Fibroblast of lung (primary cell): ENCODE results near the gene PAK4. TPM values are rescaled to one million over a fixed set of nuclear protein-coding genes. Genes with fewer than 3 reads are reported as not detected.

ENCODE experiments used
- DNase-seq, 2 donors: peaks; one replicate each; pipeline versions ENCODE4 v3.0.0 to v3.0.0-alpha.2; 2010; ENCODE audit warnings: low read depth in 2 of 2
- H2AFZ ChIP-seq: 2 replicates; pipeline ENCODE4 v1.5.1; 2012; ENCODE audit warnings: low read length, control low read depth, inconsistent platforms
- H3K27ac ChIP-seq: 2 replicates; pipeline ENCODE4 v1.5.1; 2011; ENCODE audit warnings: low read length, control low read depth; ENCODE audit not compliant: insufficient read depth
- H3K27me3 ChIP-seq: 2 replicates; pipeline ENCODE4 v1.5.1; 2011; ENCODE audit warnings: mild to moderate bottlenecking, low read length; ENCODE audit not compliant: control insufficient read depth, insufficient read depth
- H3K36me3 ChIP-seq: 2 replicates; pipeline ENCODE4 v1.5.1; 2011; ENCODE audit warnings: low read length; ENCODE audit not compliant: control insufficient read depth, insufficient read depth
- H3K4me1 ChIP-seq: 2 replicates; pipeline ENCODE4 v1.5.1; 2011; ENCODE audit warnings: low read length; ENCODE audit not compliant: control insufficient read depth, insufficient read depth; ENCODE audit errors: extremely low read depth
- H3K4me2 ChIP-seq: 2 replicates; pipeline ENCODE4 v1.5.1; 2011; ENCODE audit warnings: low read length, control low read depth; ENCODE audit not compliant: insufficient read depth; ENCODE audit errors: extremely low read depth
- H3K4me3 ChIP-seq, 4 experiments: fragments of 200-600 bp in 1 of 4; sonication (generic) in 1 of 4; replicated peaks in 1 of 4; 2 replicates each; pipeline ENCODE4 v1.5.1; 2011 to 2016; ENCODE audit warnings: low read length in 4 of 4, low read depth in 3 of 4, mild to moderate bottlenecking in 3 of 4, control low read depth in 2 of 4, inconsistent platforms in 1 of 4, mixed read lengths in 1 of 4; ENCODE audit not compliant: insufficient read depth in 1 of 4; ENCODE audit errors: control extremely low read depth in 1 of 4
- H3K79me2 ChIP-seq: 2 replicates; pipeline ENCODE4 v1.5.1; 2012; ENCODE audit warnings: mild to moderate bottlenecking, low read length, inconsistent platforms; ENCODE audit not compliant: control insufficient read depth, insufficient read depth
- H3K9ac ChIP-seq: 2 replicates; pipeline ENCODE4 v1.5.1; 2011; ENCODE audit warnings: mild to moderate bottlenecking, low read length, control low read depth; ENCODE audit not compliant: insufficient read depth
- H3K9me3 ChIP-seq: 2 replicates; pipeline ENCODE4 v1.5.1; 2012; ENCODE audit warnings: low read depth, low read length; ENCODE audit not compliant: control insufficient read depth, insufficient read depth
- H4K20me1 ChIP-seq: 2 replicates; pipeline ENCODE4 v1.5.1; 2011; ENCODE audit warnings: low read length; ENCODE audit not compliant: control insufficient read depth, insufficient read depth; ENCODE audit errors: extremely low read depth
- CTCF ChIP-seq, 2 donors: IDR thresholded peaks in 1 of 2; conservative IDR thresholded peaks in 1 of 2; 1 replicate in 1 of 2; 2 replicates in 1 of 2; pipeline ENCODE4 v1.5.1; 2011 to 2012; ENCODE audit warnings: low read length in 2 of 2, control low read depth in 1 of 2, inconsistent platforms in 1 of 2, low read depth in 1 of 2, mild to moderate bottlenecking in 1 of 2
- EZH2 ChIP-seq: IDR thresholded peaks from 2 replicates; pipeline ENCODE4 v1.5.1; 2012; ENCODE audit warnings: low read length, control low read depth, mild to moderate bottlenecking; ENCODE audit errors: missing control alignments
- polyA plus RNA-seq, 2 donors: library from polyadenylated mRNA; depleted of rRNA in 1 of 2; stranded (reverse) in 1 of 2; unstranded in 1 of 2; fragments of >200 nt; gene quantifications; 2 replicates each; pipeline ENCODE4 v1.2.1, GENCODE V29; 2011 to 2012; ENCODE audit warnings: missing spikeins in 1 of 2
- total RNA-seq: library from RNA; depleted of rRNA; stranded (reverse); fragments of >200 nt; gene quantifications from 2 replicates; pipeline ENCODE4 v1.2.1, GENCODE V29; 2014

PAK4 gene
- total and polyA plus RNA-seq, 2 donors (not counting 1 experiment from before 2014, with no cell fraction given), result 4.6 to 8.4 TPM

- H3K27ac ChIP-seq, result no peak overlapping the region
- no peak overlapping the region for H2AFZ ChIP-seq
- H3K79me2 ChIP-seq, result no peaks in the 10 kb centered on the region
- H3K27me3 ChIP-seq, result no peaks in the 10 kb centered on the region
- H3K4me1 ChIP-seq, result no peaks in the 10 kb centered on the region
- DNase-seq, result no peak
- no peaks in the 10 kb centered on the region for H4K20me1 ChIP-seq
- H3K4me3 ChIP-seq, result no peak overlapping the region
- H3K9me3 ChIP-seq, result no peaks in the 10 kb centered on the region
- no peak overlapping the region for H3K4me2 ChIP-seq
- no peak for TF ChIP-seq EZH2
- TF ChIP-seq CTCF (conservative IDR thresholded peaks at IDR 0.05 in 1 of 2, IDR thresholded peaks at IDR 0.05 in 1 of 2; ENCODE audit: low read depth in 1 of 2, low read length in 2 of 2), result no peak
- peaks cover 6% of the 10 kb centered on the region for H3K36me3 ChIP-seq
- H3K9ac ChIP-seq, result no peak overlapping the region
Observed at GRCh38 chr19:39172700-39173501, 47.3 kb downstream of the PAK4 start.

GRCh38 chr19:39173502-39173991, 48.0 kb downstream of the PAK4 start:
- H3K4me2 ChIP-seq, result no peak overlapping the region
- no peaks in the 10 kb centered on the region for H3K4me1 ChIP-seq
- no peak overlapping the region for H3K27ac ChIP-seq
- no peaks in the 10 kb centered on the region for H3K9me3 ChIP-seq
- H3K4me3 ChIP-seq, result no peak overlapping the region
- no peak for DNase-seq
- TF ChIP-seq CTCF (conservative IDR thresholded peaks at IDR 0.05 in 1 of 2, IDR thresholded peaks at IDR 0.05 in 1 of 2; ENCODE audit: low read depth in 1 of 2, low read length in 2 of 2) (no peak), EZH2 (no peak)
- no peak overlapping the region for H3K9ac ChIP-seq
- H3K36me3 ChIP-seq, result peaks cover 8% of the 10 kb centered on the region
- no peaks in the 10 kb centered on the region for H3K79me2 ChIP-seq
- no peaks in the 10 kb centered on the region for H3K27me3 ChIP-seq
- no peaks in the 10 kb centered on the region for H4K20me1 ChIP-seq
- H2AFZ ChIP-seq, result no peak overlapping the region

- Histone ChIP-seq H3K27me3 (no peaks in the 10 kb centered on the region), H3K4me2 (no peak overlapping the region), H3K9ac (no peak overlapping the region), H3K27ac (no peak overlapping the region), H3K4me3 (no peak overlapping the region), H4K20me1 (no peaks in the 10 kb centered on the region), H3K36me3 (peaks cover 8% of the 10 kb centered on the region), H3K79me2 (no peaks in the 10 kb centered on the region), H3K9me3 (no peaks in the 10 kb centered on the region), H2AFZ (no peak overlapping the region), H3K4me1 (no peaks in the 10 kb centered on the region)
- DNase-seq, result no peak
- TF ChIP-seq EZH2 (no peak), CTCF (conservative IDR thresholded peaks at IDR 0.05 in 1 of 2, IDR thresholded peaks at IDR 0.05 in 1 of 2; ENCODE audit: low read depth in 1 of 2, low read length in 2 of 2) (no peak)
Observed at GRCh38 chr19:39174142-39174541, 48.6 kb downstream of the PAK4 start.
